HG02852 (cell line): ENCODE measurements around the gene RABEPK.
"Not testable (repeated sequence)": the region's sequence is repeated elsewhere in the genome, so short reads cannot be mapped to it uniquely, and the experiment has no call there.

Experiments used
- ATAC-seq: cut with Tn5 transposase; IDR thresholded peaks from one replicate; pipeline ENCODE4 v1.9.1; 2021; ENCODE audit warnings: mild to moderate bottlenecking, moderate library complexity; ENCODE audit not compliant: unreplicated experiment

RABEPK gene, protein sequence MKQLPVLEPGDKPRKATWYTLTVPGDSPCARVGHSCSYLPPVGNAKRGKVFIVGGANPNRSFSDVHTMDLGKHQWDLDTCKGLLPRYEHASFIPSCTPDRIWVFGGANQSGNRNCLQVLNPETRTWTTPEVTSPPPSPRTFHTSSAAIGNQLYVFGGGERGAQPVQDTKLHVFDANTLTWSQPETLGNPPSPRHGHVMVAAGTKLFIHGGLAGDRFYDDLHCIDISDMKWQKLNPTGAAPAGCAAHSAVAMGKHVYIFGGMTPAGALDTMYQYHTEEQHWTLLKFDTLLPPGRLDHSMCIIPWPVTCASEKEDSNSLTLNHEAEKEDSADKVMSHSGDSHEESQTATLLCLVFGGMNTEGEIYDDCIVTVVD

DNA sequence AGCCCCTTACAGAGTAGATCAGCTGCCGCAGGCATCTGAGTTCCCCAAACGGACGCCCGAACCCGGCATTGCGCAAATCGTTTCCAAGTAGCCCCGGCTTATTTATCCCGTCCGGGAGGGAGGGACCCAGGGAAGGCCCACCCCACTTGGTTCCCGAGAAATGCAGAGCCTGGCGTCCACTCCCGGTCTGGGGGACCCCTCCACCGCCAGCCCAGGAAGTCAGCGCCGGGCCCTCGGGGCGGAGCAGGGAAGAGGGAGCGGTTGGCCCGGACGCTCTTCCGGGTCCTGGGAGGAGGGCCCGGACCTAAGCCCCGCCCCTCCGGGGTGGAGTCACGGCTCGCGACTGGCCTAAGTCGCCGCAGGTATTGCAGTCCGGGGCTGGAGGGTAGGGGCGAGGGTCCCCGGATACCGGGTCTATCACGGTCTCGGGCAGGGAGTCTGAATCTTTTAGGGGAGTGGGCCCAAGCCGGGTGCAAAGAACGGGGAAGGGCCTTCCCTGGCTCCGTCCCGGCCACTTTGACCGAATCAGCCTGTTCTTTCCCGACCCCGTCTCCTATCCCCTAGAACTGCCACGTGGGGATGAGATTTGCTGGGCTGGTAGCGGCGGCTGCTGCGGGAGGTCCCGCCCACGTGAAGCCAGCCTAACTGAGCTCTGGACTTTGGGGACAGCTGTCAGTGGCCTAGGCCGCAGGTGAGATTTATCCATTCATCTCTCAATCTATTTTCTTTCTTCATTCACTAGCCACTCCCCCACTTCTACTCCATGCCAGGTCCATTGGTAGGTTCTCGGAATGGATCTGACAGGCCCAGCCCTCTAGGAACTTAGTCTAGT is at the start of gene RABEPK:
Gene RABEPK (plus strand): TSS at position 327 of the 832 bp plus-strand sequence. CDS start 2,472 bp downstream, outside the sequence.
- ATAC-seq, result peak; percentile 98

DNA sequence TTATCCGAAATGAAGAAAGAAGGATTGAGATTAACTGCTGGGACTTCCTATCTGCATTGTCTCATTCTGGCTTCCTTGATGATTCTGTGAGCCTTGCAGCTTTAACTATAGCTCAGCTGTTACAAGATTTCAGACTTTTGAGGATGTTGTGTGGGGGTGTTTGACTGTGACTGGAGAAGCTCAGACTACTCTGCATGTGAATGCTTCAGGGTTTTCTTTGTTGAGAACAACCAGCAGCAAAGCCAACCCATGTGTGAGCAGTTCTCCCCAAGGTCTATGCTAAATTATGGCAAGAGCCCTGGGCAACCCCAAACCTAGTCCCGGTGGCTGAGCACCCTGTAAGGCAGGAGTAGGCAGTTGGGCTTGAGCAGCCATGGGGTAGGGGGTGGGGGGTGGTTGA is 48.6 kb upstream of the RABEPK start:
- no peak for ATAC-seq

DNA sequence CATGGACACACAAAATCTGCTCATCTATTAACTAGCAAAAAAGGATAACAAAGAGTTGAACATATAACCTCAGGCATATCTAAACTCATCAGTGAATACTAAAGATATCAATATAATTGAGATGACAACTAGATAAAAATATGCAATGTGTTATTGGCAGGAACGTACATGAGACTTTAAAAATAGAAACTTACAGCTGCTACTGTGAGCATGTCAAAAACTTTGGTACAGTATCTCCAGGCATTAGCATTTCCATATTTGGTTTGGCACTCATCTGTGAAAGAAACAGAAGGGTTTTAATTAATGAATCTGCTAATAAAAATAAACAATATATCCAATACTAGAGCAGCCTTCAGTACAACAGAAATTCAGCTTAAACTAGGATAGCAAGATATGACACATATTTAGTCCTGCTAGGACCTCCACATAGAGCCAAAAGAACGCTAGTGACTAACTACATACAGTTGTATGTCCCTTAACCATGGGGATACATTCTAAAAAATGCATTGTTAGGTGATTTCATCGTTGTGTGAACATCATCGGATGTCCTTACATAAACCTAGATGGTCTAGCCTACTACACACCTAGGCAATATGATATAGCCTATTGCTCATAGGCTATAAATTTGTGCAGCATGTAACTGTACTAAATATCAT is 46.5 kb upstream of the RABEPK start:
- no peak for ATAC-seq

DNA sequence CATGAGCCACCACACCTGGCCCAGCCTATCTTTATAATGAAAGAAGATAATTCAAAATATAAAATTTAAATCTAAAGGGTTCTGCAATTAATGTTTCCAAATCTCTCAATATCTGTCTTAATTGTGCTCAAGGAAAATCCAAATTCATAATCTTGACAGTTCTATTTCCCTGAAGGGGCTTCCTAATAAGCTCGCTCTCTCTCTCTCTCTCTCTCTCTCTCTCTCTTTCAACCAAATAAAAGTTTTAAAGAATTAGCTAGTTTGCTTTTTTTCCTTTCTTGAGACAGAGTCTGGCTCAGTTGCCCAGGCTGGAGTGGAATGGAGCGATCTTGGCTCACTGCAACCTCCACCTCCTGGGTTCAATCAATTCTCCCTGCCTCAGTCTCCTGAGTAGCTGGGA is 43.8 kb upstream of the RABEPK start:
- no peak for ATAC-seq

DNA sequence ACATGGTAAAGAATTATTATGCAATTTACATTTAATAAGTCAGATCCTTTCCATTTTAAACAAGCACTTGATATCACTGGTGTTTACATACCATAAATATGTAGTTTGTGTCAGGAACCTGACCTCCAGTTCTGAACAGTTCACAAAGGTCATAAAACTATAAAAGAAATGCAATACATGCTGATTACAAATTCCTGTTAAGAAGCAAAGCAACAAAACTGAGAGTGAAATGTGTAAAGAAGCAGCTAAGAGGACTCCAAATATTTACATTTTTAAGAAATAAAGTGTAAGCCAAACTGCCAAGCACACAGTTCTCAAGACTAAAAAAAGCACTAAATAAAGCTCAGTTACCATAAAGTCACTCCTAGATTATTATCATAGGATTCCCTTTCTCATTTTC is 39.6 kb upstream of the RABEPK start:
- ATAC-seq, result no peak

DNA sequence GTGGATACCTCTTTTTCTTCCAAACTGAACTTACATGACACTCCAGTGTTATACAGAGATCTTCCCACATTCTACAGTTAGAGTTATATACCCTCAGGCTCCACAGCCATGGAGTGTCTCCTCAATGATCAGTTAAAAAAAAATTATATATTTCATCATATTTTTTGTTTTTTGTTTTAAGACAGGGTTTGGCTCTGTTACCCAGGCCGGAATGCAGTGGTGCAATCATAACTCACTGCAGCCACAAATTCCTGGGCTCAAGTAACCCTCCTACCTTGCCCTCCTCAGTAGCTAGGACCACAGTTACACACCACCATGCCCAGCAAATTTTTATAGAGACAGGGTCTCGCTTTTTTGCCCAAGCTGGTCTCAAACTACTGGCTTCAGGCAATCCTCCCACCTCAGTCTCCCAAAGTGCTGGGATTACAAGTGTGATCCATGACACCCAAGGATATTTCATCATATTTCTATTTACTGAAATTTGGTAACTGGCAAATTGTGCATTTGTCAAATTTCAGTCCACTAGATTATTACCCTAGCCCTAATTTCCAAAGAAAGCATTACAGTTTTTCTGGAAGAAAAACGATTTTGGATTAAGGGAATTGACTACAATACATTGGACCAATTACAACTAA is 38.9 kb upstream of the RABEPK start:
- ATAC-seq, result no peak

DNA sequence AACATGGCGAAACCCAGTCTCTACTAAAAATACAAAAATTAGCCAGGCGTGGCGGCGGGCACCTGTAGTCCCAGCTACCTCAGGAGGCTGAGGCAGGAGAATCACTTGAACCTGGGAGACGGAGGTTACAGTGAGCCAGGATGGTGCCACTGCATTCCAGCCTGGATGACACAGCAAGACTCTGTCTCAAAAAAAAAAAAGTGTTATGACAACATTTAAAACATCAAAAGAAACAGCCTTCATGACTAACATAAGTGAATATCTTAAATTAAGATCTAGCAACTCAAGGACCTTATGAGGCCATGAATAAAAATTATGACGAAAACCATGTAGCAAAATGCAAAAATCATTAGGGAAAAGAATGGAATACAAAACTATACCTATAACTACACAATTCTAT is 37.5 kb upstream of the RABEPK start:
- ATAC-seq, result not testable (repeated sequence)

DNA sequence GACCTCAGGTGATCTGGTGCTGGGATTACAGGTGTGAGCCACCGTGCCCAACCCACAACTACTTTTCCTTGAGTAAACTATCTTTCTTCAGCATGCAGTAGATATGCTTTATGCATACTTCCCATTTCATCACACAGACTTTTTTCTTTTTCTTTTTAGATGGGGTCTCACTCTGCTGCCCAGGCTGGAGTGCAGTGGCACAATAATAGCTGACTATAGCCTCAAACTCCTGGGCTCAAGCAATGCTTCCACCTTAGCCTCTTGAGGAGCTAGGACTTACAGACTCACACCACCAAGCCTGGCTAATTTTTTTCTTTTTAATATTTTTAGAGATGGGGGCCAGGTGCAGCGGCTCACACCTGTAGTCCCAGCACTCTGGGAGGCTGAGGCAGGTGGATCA is 33.6 kb upstream of the RABEPK start:
- ATAC-seq, result no peak

DNA sequence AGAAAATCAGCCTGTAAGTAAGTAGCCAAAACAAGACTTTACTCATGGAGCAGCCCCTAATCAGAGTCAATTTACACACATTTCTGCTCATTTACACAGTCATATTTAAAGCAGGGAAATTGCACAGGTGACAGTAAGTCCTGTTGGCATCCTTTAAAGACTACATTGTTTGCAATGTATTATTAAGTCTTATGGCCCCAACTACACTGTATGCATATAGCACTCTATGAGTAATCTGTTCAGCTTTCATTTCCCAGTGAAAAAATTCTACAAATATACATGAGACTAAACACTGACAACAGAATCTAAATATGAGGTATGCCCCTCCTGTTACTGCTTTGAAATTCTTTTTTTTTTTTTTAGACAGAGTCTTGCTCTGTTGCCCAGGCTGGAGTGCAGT is 30.4 kb upstream of the RABEPK start:
- ATAC-seq, result no peak

DNA sequence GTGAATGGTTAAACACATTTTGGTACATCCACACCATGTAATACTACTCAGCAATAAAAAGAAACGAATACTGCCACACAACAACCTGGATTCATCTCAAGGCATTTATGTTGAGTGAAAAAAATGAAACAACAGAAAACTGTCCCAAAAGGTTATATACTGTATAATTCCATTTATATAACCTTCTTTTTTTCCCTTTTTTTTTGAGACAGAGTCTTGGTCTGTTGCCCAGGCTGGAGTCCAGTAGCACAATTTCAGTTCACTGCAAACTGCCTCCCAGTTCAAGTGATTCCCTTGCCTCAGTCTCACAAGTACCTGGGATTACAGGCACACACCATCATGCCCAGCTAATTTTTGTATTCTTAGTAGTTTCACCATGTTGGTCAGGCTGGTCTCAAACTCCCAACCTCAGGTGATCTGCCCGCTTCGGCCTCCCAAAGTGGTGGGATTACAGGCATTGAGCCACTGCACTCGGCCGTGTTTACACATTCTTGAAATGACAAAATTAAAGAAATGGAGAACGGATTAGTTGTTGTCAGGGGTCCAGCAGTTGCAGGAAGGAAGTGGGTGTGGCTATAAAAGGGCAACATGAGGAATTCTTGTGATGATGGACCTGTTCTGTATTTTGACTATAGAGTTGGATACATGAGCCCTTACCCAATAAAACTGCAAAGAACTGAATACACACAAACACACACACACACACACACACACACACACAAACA is 28.1 kb upstream of the RABEPK start:
- ATAC-seq, result no peak

DNA sequence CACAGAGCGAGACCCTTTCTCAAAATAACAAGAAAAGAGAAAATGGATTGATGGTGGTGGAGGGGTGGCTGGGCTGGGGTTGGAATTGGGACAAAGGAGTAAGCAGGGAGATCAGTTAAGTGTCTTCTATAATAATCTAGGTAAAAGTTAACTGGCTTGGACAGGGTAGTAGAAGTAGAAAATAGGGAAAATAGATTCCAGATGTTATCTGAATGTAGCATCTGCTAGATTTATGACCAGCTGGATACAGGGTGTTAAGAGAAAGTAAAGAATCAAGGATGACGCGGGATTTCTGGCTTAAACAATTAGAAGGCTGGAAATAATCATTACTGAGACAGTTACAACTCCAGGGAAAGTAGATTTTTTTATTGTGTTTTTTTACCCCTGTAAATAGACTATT is 23.7 kb upstream of the RABEPK start:
- ATAC-seq, result no peak

DNA sequence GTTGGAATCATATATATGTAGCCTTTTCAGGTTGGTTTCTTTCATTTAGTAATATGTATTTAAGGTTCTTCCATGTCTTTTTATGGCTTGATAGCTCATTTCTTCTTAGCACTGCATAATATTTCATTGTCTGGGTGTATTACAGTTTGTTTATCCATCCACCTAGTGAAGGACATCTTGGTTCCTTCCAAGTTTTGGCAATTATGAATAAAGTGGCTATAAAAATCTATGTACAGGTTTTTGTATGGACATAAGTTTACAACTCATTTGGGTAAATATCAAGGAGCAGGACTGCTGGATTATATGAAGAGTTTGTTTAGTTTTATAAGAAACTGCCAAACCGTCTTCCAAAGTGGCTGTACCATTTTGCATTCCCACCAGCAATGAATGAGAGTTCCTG is 22.5 kb upstream of the RABEPK start:
- ATAC-seq, result no peak

DNA sequence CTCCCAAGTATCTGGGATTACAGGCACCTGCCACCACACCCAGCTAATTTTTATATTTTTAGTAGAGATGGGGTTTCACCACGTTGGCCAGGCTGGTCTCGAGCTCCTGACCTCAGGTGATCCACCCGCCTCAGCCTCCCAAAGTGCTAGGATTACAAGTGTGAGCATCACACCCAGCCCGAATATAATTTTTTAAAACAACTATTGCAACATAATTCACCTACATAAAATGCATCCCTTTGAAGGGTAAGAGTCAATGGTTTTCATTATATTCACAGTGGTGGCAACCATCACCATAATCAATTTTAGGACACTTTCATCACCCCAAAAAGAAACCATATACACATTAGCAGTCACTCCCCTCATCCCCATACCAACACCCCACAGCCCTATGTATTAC is 20.6 kb upstream of the RABEPK start:
- not testable (repeated sequence) for ATAC-seq

DNA sequence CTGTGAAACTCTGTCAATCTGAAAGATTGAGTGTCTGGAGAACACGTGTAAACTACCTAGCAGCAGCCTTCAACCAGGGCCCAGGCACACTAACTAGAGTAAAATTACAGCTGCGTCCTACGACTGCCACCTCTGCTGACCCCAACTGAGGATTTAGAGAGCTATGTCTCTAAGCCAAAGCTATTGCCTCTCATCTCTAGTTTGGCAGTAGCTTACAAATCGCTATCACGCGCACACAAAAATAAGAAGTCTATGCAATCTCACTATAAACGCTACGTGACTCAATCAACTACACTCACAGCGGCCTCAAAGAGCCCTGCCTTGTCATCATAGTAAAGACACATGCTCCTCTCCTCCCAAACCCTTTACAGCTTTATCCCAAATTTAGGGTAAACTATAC is 19.5 kb upstream of the RABEPK start:
- ATAC-seq, result no peak

DNA sequence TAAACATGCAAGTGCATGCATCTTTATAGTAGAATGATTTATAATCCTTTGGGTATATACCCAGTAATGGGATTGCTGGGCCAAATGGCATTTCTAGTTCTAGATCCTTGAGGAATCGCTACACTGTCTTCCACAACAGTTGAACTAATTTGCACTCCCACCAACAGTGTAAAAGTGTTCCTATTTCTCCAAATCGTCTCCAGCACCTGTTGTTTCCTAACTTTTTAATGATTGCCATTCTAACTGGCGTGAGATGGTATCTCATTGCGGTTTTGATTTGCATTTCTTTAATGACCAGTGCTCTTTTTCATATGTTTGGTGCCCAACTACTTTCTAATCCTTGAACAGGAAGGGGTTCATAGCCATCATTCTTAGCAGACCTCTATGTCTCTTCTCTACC is 18.6 kb upstream of the RABEPK start:
- not testable (repeated sequence) for ATAC-seq

DNA sequence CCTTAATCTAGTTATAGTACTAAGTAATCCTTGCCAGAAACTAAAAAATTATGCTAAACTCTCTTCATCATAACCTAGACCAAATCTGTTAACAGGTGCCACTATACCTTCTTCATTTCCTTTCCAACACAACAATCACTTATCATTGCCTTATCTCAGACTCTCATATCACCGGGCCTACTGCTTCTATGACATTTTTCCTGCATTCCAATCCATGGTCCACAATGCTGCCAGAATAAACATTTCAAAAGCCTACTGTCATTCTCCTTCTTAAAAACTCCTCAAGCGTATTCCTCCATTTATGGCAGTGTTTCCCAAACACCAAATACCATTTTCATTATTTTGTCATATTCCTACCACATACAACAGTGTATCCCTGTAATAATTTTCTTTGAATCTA is 17.3 kb upstream of the RABEPK start:
- no peak for ATAC-seq

DNA sequence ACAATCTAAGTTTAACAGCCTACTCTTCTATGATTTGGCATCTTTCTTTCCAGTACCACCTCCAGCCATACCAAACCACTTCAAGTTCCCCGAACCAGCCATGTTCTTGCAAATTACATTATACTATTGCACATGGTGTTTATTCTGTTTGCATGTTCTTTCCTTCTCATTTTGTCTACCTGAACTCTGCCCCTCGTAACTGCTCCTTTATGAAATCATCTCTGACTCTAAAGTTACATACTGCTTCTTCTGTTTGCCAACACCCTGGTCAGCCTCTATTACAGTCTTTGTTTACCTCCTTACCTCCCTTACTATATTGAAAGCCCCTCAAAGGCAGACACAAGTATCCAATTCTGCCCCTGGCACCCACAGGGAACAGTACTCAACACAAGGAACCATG is 16.8 kb upstream of the RABEPK start:
- ATAC-seq, result no peak

DNA sequence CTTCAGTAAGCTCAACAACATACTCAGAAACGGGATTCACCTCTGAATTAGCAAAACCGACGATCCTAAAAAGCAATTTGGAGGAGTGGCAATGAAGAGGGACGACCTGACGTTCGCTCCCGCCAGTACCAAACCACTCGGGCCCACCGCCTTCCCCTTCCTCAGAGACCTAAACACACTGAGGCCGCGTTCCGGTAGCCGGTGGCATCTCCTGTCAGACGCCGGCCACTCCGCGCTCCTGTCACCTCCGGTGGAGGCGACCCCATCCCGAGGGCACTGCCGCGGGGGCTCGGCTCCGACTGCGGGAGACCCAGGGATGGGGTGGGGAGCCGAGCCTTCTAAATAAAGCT is 11.4 kb upstream of the RABEPK start:
- ATAC-seq, result peak; percentile 13

DNA sequence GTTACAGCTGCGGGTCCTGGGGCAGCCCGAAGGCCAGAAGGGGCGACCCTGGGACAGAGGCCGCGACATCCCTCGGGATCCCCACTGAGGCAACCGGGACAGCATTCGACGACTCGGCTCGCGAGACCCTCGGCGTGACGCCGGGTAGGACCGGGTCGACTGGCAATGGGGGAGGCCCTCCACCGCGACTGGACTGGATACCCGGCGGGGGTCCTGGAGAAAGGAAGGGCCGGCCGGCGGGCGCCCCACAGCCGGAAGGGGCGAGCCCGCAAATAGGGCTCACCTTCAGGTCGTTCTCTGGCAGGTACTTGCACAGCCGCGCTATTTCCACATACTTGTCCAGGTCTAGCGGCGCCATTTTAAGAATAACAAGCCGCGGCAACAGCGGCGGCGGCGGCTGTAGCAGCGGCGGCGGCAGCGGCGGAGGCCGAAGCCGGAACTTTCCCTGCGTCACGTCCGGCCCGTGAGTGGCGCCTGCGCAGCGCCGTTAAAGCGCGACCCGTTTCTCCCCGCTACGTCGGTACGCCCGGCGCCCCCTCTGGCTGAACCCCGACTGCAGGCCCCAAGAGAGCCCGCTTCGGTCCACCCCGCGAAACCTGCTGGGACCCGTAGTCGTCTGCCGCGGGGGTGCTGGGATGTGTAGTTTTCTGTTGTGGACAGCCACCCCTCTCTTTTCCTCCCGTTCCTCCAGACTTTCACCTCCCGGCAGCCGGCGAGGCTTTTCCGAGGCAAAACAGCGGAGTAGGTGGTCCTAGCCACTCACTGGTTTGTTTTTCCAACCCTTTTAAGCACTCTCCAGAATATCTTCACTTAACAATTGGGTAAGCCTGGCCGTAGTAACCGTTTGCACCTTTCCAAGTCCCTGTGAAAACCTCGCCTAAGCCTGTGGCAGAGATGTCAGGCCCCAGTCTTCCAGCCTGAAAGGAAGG is 10.7 kb upstream of the RABEPK start, which contains the start of gene PPP6C:
Gene PPP6C (minus strand): TSS at position 443 of the 929 bp plus-strand sequence. CDS start 85 bp downstream, at position 358.
- ATAC-seq, result peak; percentile 96
